HG03575 (cell line): ENCODE results near the gene CHCHD6.

ENCODE experiments used
- ATAC-seq: cut with Tn5 transposase; IDR thresholded peaks from one replicate; pipeline ENCODE4 v1.9.1; 2021; ENCODE audit not compliant: unreplicated experiment, insufficient number of reproducible peaks, low FRiP score; ENCODE audit errors: extremely low read depth

Gene CHCHD6

GRCh38 chr3:126731044-126731443, 27.0 kb downstream of the CHCHD6 start:
- no peak for ATAC-seq

GRCh38 chr3:126732281-126733060, 28.4 kb downstream of the CHCHD6 start:
- no peak for ATAC-seq

GRCh38 chr3:126733061-126733430, 29.0 kb downstream of the CHCHD6 start:
- ATAC-seq = no peak

- no peak for ATAC-seq
Observed at GRCh38 chr3:126734106-126734723, 30.2 kb downstream of the CHCHD6 start.

- ATAC-seq = no peak
Observed at GRCh38 chr3:126737527-126737926, 33.5 kb downstream of the CHCHD6 start.

GRCh38 chr3:126742057-126742456, 38.0 kb downstream of the CHCHD6 start:
- no peak for ATAC-seq

GRCh38 chr3:126743350-126743749, 39.3 kb downstream of the CHCHD6 start:
- ATAC-seq = no peak

GRCh38 chr3:126743781-126744180, 39.7 kb downstream of the CHCHD6 start:
- no peak for ATAC-seq

GRCh38 chr3:126745760-126746394, 41.8 kb downstream of the CHCHD6 start:
- no peak for ATAC-seq

- no peak for ATAC-seq
Observed at GRCh38 chr3:126746395-126747177, 42.5 kb downstream of the CHCHD6 start.

GRCh38 chr3:126747768-126748167, 43.7 kb downstream of the CHCHD6 start:
- ATAC-seq = no peak

- ATAC-seq = no peak
Observed at GRCh38 chr3:126748701-126749546, 44.9 kb downstream of the CHCHD6 start.

GRCh38 chr3:126749547-126749875, 45.5 kb downstream of the CHCHD6 start:
- no peak for ATAC-seq

GRCh38 chr3:126749931-126750755, 46.1 kb downstream of the CHCHD6 start:
- no peak for ATAC-seq

- ATAC-seq = no peak
Observed at GRCh38 chr3:126750756-126751121, 46.7 kb downstream of the CHCHD6 start.

- no peak for ATAC-seq
Observed at GRCh38 chr3:126751611-126752302, 47.7 kb downstream of the CHCHD6 start.

- no peak for ATAC-seq
Observed at GRCh38 chr3:126752303-126753190, 48.5 kb downstream of the CHCHD6 start.
